GM19452 (cell line): Measurements from ENCODE around the gene OR51B6.
"Not testable (repeated sequence)": the region's sequence is repeated elsewhere in the genome, so short reads cannot be mapped to it uniquely, and the experiment has no call there.

Source experiments
- ATAC-seq: cut with Tn5 transposase; IDR thresholded peaks from one replicate; pipeline ENCODE4 v1.9.1; 2021; ENCODE audit not compliant: unreplicated experiment

The OR51B6 gene

GRCh38 chr11:5363679-5364078 is 12.4 kb downstream of the OR51B6 start:
- no peak for ATAC-seq

DNA sequence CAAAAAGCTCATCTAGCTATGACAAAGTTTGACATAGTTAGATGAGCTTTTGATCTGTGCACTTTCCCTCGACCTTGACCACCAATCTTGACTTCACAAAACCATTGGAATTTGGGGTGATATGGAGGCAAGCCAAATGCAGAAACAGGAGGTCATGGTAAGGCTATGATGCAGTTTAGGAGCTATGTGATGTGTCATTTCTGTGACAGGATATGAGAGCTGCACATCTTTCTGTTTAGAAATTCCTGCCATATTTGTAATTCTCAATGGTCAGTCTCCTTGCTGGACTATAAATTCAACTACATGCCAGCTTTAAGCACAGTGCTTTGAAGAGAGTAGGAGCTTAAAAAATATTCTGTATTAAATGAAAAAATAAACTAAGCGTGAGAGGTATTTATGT is 12.9 kb downstream of the OR51B6 start:
- ATAC-seq: no peak

GRCh38 chr11:5366365-5366764 is 15.1 kb downstream of the OR51B6 start:
- not testable (repeated sequence) for ATAC-seq

DNA sequence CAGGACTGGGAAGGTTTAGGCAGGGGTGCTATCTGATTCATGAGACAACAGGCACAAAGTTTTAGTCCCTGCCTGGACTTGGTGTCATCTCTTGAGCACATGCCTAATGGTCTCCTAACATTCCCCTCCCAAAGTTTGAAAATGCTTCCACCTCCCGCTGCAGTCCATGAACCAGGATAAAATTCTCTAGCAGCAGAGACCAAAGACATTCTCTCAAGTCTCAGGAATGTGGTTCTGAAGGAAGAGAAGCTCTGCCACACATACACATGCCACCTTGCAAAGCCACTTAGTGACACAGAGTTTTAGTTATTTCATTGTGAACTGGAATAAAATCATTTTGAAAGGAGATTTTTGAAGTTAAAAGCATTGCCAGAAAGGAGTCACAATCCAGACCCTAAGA is 15.5 kb downstream of the OR51B6 start:
- no peak for ATAC-seq

GRCh38 chr11:5367448-5368074 is 16.3 kb downstream of the OR51B6 start:
- ATAC-seq: no peak

DNA sequence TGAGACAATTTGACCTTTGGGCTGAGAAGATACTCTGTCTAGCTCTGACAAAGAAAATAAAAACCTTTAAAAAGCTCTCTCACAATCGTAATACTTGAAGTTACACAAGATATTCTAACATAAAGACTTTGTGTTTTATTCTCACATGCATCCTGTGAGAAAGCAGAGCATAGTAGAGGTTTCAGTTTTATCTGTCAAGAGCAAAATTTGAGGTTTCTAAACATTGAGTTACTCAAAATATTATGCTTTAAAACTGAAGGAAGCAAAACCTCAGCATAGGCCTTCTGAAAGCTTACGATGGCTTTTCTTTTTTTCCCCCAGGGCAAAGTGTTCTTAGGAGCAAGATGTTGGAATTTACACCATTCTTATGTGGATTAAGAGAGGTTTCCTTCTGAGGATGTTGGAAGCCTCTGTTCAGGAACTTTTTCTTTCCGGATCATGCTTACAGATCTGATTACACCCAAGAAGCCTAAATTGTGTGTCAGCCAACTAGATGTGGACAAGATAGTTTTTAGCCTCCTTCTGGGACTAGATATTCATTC is 17.3 kb downstream of the OR51B6 start:
- no peak for ATAC-seq

DNA sequence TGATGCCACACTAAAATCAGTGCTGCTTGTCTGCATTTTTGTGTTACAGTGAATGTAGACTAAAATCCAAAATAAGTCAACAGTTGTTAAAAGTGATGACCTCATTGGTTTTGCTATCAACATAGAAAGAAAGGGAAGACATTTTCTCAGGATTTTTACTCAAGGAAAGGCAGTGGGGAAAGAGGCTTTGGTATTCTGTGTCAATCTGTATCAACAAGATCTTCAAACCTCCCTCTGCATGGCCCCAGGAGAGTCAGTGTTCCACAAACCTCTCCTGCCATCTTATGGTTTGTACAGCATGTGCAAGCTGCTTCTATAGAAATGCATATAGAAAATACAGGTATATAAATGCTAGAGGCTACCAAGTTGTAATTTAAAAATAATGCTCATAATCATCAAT is 18.5 kb downstream of the OR51B6 start:
- ATAC-seq: no peak

DNA sequence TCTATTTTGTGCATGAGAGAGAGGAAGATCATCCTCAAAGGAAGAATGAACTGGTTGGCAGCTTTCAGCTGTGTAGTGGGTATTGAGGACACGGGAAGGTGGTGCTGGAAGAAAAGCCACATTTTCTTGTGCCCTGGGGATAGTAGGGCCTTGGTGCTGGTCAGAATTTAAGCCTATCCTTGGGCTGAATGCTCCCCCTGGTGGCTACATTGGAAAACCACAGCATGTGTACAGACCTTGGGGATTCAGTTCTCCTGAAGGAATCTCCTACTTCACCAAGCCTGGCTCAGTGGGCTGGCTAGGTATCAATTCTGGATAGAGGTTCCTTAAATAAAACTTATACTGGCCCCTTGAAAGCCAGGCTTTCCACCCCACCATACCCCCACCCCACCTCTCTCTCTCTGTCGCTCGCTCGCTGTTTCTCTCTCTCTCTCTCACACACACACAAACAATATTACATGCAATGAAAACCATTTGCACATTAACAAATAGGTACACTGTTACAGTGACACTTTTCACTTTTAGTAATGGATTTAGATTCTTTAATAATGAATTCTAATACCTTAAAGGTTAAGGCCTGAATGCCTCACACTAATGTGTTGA is 29.5 kb downstream of the OR51B6 start:
- peak; percentile 89 for ATAC-seq

- no peak for ATAC-seq
Observed at GRCh38 chr11:5383576-5383975, 32.3 kb downstream of the OR51B6 start, which contains the start of gene OR51M1. TSS of gene OR51M1 (plus strand) at chr11:5383812. CDS start at chr11:5389399, 5,587 bp downstream.

DNA sequence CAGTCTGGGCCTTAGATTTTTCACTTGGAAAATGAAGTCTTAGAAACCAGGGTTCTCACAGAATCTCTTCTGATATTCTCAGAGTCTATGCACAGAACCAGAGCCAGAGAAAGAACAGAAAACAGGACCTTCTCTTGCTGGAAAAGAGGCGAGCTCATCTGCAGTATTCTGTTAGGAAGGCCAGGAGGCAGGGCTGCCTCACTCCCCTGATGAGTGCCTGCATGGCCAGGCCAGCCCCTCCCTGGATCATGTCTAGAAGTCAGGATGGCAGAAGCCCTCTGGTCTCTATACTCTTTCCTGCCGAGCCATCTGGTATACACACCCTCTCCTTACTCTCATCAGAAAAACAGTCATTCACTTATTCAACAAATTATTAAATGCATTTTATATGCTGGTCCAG is 33.0 kb downstream of the OR51B6 start:
- ATAC-seq: no peak

- no peak for ATAC-seq
Observed at GRCh38 chr11:5390210-5390609, 38.9 kb downstream of the OR51B6 start.

GRCh38 chr11:5394091-5394490 is 42.8 kb downstream of the OR51B6 start:
- no peak for ATAC-seq

GRCh38 chr11:5398936-5399335 is 47.6 kb downstream of the OR51B6 start:
- no peak for ATAC-seq
